ENCODE results near the gene UNC13A.
"Not testable (repeated sequence)": the region's sequence is repeated elsewhere in the genome, so short reads cannot be mapped to it uniquely, and the experiment has no call there.

Gene UNC13A

GRCh38 chr19:17599780-17600179 is 88.4 kb downstream of the UNC13A start:
- no peak for DNase-seq

- DNase-seq = no peak
Measured at GRCh38 chr19:17598953-17599352, 89.2 kb downstream of the UNC13A start.

- not testable (repeated sequence) for DNase-seq
Measured at GRCh38 chr19:17598063-17598462, 90.1 kb downstream of the UNC13A start.

GRCh38 chr19:17594296-17594695 is 93.9 kb downstream of the UNC13A start:
- not testable (repeated sequence) for DNase-seq

- DNase-seq = no peak
Measured at GRCh38 chr19:17590866-17591265, 97.3 kb downstream of the UNC13A start.

- DNase-seq = not testable (repeated sequence)
Measured at GRCh38 chr19:17585395-17585794, 102.8 kb downstream of the UNC13A start.

- no peak for DNase-seq
Measured at GRCh38 chr19:17584132-17584531, 104.0 kb downstream of the UNC13A start.

- no peak for DNase-seq
Measured at GRCh38 chr19:17582613-17583012, 105.5 kb downstream of the UNC13A start.

- no peak for DNase-seq
Measured at GRCh38 chr19:17581211-17581874, 106.8 kb downstream of the UNC13A start.

GRCh38 chr19:17580470-17581144 is 107.5 kb downstream of the UNC13A start:
- DNase-seq = no peak

- DNase-seq = no peak
Measured at GRCh38 chr19:17579661-17580244, 108.4 kb downstream of the UNC13A start.

GRCh38 chr19:17577457-17578097 is 110.6 kb downstream of the UNC13A start:
- DNase-seq = no peak

GRCh38 chr19:17576758-17577456 is 111.2 kb downstream of the UNC13A start:
- DNase-seq = no peak

GRCh38 chr19:17575871-17576757 is 112.0 kb downstream of the UNC13A start:
- no peak for DNase-seq

- DNase-seq = no peak
Measured at GRCh38 chr19:17572638-17573037, 115.5 kb downstream of the UNC13A start.

GRCh38 chr19:17570791-17571190 is 117.4 kb downstream of the UNC13A start:
- DNase-seq = no peak

- not testable (repeated sequence) for DNase-seq
Measured at GRCh38 chr19:17570291-17570690, 117.9 kb downstream of the UNC13A start.

- DNase-seq = no peak
Measured at GRCh38 chr19:17567940-17568339, 120.2 kb downstream of the UNC13A start.

- no peak for DNase-seq
Measured at GRCh38 chr19:17565611-17566010, 122.5 kb downstream of the UNC13A start.

GRCh38 chr19:17564781-17565180 is 123.4 kb downstream of the UNC13A start:
- DNase-seq = no peak

- DNase-seq = no peak
Measured at GRCh38 chr19:17562561-17562960, 125.6 kb downstream of the UNC13A start.

GRCh38 chr19:17562097-17562496 is 126.1 kb downstream of the UNC13A start:
- DNase-seq = no peak

All from stimulated activated naive CD4-positive, alpha-beta T cell treated with Interleukin-2 at 50 U/mL for 16 hours (primary cell).